Activated CD8-positive, alpha-beta T cell treated with anti-CD3 and anti-CD28 coated beads for 36 hours (primary cell): Measurements from ENCODE around the gene C1orf226. TPM values are rescaled to one million over a fixed set of nuclear protein-coding genes. Genes with fewer than 3 reads are reported as not detected.

ENCODE experiments used
- ATAC-seq: fragments of 200-7000 bp; cut with Tn5 transposase; one replicate; pipeline ENCODE4 v1.10.0; 2021; ENCODE audit warnings: mild to moderate bottlenecking, moderate library complexity
- CTCF ChIA-PET: fragments of 350-600 bp; sonication (Branson Sonifier 250); formaldehyde crosslinking; loops from one replicate; lab custom pipeline; 2021; ENCODE audit warnings: antibody characterized with exemption; lab: Charles Lee
- POLR2A ChIA-PET: fragments of 350-600 bp; sonication (Branson Sonifier 250); formaldehyde crosslinking; loops from one replicate; lab custom pipeline; 2021; ENCODE audit warnings: antibody characterized with exemption; lab: Charles Lee
- DNase-seq: peaks from one replicate; pipeline ENCODE4 v3.0.0-alpha.2; 2020
- H3K27ac Mint-ChIP-seq: one replicate; pipeline ENCODE4 v1.8.0; 2021; ENCODE audit warnings: mild to moderate bottlenecking, mixed read lengths
- H3K27me3 Mint-ChIP-seq: one replicate; pipeline ENCODE4 v1.8.0; 2021; ENCODE audit warnings: mixed read lengths
- H3K36me3 Mint-ChIP-seq: one replicate; pipeline ENCODE4 v1.8.0; 2021; ENCODE audit warnings: low read depth, mixed read lengths
- H3K4me1 Mint-ChIP-seq: one replicate; pipeline ENCODE4 v1.8.0; 2021; ENCODE audit warnings: low read depth, mixed read lengths
- H3K4me3 Mint-ChIP-seq: one replicate; pipeline ENCODE4 v1.8.0; 2021; ENCODE audit warnings: mild to moderate bottlenecking, moderate library complexity, mixed read lengths
- H3K9me3 Mint-ChIP-seq: one replicate; pipeline ENCODE4 v1.8.0; 2021; ENCODE audit warnings: mixed read lengths
- CTCF ChIP-seq: fragments of 200-600 bp; IDR thresholded peaks from one replicate; pipeline ENCODE4 v1.8.0; 2022; ENCODE audit warnings: antibody characterized with exemption, mild to moderate bottlenecking
- intact Hi-C: fragments of 100-400 bp; cut with micrococcal nuclease; formaldehyde crosslinking; loops from one replicate; pipeline ENCODE4 v1.10.0; 2022
- total RNA-seq, 2 experiments: library from RNA; stranded (reverse); gene quantifications; one replicate each; pipeline ENCODE4 v1.2.3, GENCODE V29; 2021

Gene C1orf226
- total RNA-seq, 2 experiments from 2014 or later = 0.07 to 0.20 TPM

- no peak for TF ChIP-seq CTCF
- Mint-ChIP-seq H3K36me3 (no peaks in the 10 kb centered on the region), H3K4me3 (no peak overlapping the region), H3K4me1 (no peaks in the 10 kb centered on the region), H3K9me3 (no peaks in the 10 kb centered on the region), H3K27ac (no peak overlapping the region), H3K27me3 (peaks cover 6% of the 10 kb centered on the region)
- DNase-seq = no peak
- ATAC-seq = no peak
- ChIA-PET POLR2A (interaction anchor here (0.6 kb wide), 1 partner anchor 32 kb away, joined by 3 read pairs; no protein-coding TSS in a partner anchor), CTCF (no interaction called here)
- intact Hi-C loops = no loop called here
Observed at GRCh38 chr1:162386292-162387225, 5.0 kb downstream of the C1orf226 start.

GRCh38 chr1:162387226-162388082 is 5.9 kb downstream of the C1orf226 start:
- Mint-ChIP-seq H3K27ac (no peak overlapping the region), H3K4me3 (no peak overlapping the region), H3K4me1 (no peaks in the 10 kb centered on the region), H3K27me3 (peaks cover 7% of the 10 kb centered on the region), H3K36me3 (no peaks in the 10 kb centered on the region), H3K9me3 (no peaks in the 10 kb centered on the region)
- intact Hi-C loops = no loop called here
- no peak for TF ChIP-seq CTCF
- ATAC-seq = no peak
- DNase-seq = no peak
- CTCF ChIA-PET = no interaction called here
- POLR2A ChIA-PET = interaction anchor here (0.6 kb wide), 1 partner anchor 31 kb away, joined by 3 read pairs; no protein-coding TSS in a partner anchor

GRCh38 chr1:162388083-162388594 is 6.6 kb downstream of the C1orf226 start:
- peaks cover 7% of the 10 kb centered on the region for H3K27me3 Mint-ChIP-seq
- DNase-seq (no peak), ATAC-seq (no peak)
- ChIA-PET CTCF (no interaction called here), POLR2A (no interaction called here)
- no peak for TF ChIP-seq CTCF
- no peaks in the 10 kb centered on the region for H3K36me3 Mint-ChIP-seq
- H3K4me3 Mint-ChIP-seq = no peak overlapping the region
- H3K27ac Mint-ChIP-seq = no peak overlapping the region
- intact Hi-C loops = no loop called here
- no peaks in the 10 kb centered on the region for H3K4me1 Mint-ChIP-seq
- H3K9me3 Mint-ChIP-seq = no peaks in the 10 kb centered on the region

DNA sequence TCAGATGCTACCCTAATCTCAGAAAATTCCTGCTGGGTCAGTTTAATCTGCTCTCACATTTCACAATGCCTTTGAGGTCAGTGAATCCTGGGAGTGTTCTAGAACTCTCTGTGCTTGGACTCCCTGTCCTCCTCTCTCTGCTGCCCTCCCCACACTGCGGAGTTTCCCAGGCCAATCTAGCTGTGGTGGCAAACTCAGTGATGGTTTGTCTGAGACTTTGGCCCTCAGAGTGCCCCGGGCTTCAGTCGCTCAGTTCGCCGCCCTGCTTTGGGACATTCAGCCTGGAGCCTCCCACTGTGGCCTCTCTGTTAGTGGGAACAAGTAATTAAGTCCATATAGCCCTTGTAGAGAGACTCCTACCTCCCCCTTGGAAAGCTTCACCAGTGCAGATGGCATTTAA is 7.1 kb downstream of the C1orf226 start:
- ATAC-seq = no peak
- ChIA-PET CTCF (interaction anchor here (6.0 kb wide), 1 partner anchor 332 kb away, joined by 27 read pairs; no protein-coding TSS in a partner anchor), POLR2A (no interaction called here)
- Mint-ChIP-seq H3K27ac (no peak overlapping the region), H3K9me3 (no peaks in the 10 kb centered on the region), H3K36me3 (no peaks in the 10 kb centered on the region), H3K4me3 (no peak overlapping the region), H3K4me1 (no peaks in the 10 kb centered on the region), H3K27me3 (peaks cover 7% of the 10 kb centered on the region)
- DNase-seq = no peak
- no peak for TF ChIP-seq CTCF
- intact Hi-C loops = no loop called here
